GM21423 (cell line): Measurements from ENCODE around the gene CDH11.

ENCODE experiments used
- ATAC-seq: cut with Tn5 transposase; IDR thresholded peaks from one replicate; pipeline ENCODE4 v1.9.1; 2021; ENCODE audit warnings: mild to moderate bottlenecking, moderate library complexity; ENCODE audit not compliant: unreplicated experiment

CDH11 gene

GRCh38 chr16:65071433-65072311, 50.2 kb downstream of the CDH11 start:
- ATAC-seq = no peak

DNA sequence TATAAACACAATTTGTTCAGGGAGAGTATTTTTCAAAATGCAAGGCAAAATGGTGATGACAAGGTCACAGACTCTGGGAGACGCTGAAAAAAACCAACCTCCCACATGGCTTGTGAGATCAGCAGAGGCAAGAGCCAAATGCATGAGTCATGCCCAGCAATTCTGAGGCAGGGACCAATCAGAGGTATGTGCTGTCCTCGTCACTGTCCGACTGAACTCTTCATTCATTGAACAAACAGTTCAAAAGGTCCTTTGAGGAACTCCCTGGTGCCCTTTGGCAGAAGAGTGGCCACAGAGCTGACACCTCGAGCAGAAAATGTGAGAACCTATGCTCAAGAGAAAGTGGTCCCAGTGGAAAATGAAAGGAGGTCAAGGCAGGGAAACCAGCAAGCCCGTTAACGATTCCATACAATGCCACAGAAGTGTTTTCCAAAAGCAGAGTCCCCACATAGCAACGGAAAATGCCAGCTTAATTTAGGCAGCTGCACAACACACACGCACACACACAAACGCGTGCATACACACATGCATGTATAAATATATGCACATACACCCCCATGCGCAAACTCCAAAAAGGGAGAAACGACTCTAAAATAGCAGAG, 50.9 kb downstream of the CDH11 start:
- ATAC-seq = no peak

DNA sequence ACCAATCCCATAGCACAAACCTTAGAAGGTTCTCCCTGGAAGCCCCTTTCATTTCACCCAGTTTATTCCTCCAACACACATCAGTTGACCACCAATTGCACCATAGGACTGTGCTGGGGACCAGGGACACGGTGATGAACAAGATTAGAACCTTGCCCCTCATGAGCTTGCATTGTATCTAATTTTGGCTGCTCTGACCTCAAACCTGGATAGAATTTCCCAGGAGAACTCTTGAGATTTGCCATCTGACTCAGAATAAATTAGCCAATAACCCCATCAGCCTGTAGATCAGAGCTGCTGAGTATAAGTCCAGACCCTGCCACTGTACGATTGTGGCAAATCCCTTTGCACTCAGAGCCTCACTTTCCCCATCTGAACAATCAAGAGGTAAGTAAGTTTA, 52.1 kb downstream of the CDH11 start:
- no peak for ATAC-seq

- no peak for ATAC-seq
Measured at GRCh38 chr16:65069065-65069464, 52.8 kb downstream of the CDH11 start.

DNA sequence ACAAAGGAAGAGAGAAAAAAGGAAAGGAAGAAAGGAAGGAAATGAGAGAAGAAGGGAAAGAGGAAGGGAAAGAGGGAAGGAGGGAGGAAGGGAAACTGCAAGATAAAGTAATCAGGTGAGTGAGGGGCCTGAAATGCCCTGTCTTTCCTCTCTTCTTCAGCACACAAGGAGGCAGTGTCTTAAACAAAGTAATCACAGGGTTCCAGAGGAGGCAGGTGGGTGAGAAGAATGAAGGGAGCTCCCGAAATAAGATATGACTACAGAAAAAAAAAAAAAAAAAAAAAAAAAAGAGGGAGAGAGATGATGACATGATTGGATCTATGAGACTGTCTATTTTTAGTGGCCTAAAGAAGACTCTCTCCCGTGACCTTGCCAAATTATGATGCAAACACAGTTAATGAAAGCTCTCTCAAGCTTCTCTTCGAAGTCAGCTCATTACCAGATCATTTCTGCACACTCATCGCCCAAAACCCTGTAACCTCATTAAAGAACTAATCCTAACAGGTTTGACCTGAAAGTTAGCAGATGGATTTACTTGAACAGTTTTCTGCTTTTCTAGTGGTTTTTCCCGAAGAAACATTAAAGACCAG, 53.6 kb downstream of the CDH11 start:
- no peak for ATAC-seq

DNA sequence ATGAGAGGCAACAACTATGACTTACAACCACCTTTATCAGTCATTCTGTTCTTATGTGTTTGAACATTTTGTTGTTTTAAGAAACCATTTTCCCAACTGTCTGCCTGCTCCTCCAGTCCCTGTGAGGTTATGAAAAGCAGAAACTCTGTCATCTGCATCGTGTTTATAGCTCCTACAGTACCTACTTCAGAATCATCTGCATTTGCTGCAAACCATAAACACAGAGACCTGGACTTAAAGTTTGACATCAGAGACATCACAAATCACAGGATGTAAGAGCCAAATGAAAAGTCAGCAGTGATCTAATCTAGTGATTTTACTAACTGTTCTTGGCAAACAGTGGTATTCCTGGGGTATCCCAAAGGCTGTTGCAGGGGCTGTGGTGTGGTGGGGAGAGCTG, 55.2 kb downstream of the CDH11 start:
- no peak for ATAC-seq

- no peak for ATAC-seq
Measured at GRCh38 chr16:65065031-65065430, 56.8 kb downstream of the CDH11 start.

DNA sequence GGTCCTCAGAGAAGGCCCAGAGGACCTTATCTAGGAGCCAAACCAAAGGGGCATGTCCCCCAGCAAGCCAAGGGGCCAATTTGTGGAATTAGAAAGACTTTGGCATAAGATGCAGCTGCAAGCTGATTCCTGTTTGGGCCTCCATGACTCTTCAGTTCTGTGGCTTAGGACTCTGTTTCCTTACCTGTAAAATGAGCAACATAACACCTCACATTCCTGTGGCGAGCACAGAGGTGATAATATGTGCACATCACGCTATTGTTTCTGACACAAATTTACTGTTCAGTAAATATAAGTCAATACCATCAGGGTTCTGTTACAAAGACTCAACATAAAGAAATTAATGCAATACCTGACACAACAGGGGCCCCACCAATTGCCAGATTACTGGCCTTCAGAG, 57.7 kb downstream of the CDH11 start:
- no peak for ATAC-seq

GRCh38 chr16:65062736-65063583, 58.9 kb downstream of the CDH11 start:
- no peak for ATAC-seq

- ATAC-seq = no peak
Measured at GRCh38 chr16:65061935-65062518, 59.8 kb downstream of the CDH11 start.

GRCh38 chr16:65061263-65061662, 60.6 kb downstream of the CDH11 start:
- ATAC-seq = no peak

DNA sequence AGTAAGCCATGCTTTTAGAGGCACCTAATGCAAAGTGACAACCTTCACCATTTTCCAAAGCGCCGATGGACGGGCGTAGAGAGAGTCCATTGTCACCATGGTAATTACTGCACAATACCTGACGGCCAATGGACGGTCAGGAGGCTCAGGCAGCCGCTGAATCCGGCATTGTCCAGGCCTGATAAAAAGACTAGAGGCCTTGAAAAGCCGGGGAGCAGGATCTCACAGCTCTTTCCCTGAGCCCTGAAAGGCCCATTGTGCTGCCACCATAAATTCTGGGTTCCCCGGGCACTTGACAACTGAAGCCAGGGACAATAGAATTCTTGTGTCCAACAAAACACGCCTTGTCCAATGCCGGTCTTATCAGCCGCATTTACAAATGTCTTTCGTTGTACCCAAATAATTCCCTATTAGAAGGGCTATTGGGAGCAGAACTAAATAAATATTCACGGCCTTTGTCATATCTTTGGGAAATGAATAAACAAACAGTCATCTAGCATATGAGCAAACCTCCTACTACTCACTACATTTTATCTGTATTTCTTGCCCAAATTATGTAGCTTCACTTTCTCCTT, 62.4 kb downstream of the CDH11 start:
- ATAC-seq = no peak

DNA sequence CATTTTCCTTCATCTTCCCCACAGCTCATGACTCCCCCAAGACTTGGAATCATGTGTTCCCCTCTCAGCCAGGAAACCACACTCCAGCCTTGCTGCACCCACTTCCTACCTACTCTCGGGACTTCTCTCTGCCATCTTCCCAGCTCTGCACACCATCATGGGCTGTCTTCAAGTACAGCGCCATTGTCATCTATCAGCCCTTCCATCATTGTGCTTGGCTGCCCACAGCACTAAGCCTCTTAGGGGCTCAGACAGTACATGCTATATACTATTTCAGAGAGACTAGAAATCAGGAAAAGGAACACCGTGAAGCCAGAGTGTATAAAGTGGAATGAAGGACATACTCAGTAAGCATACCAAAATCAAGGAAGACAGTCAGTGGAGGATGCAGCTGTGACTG, 64.7 kb downstream of the CDH11 start:
- no peak for ATAC-seq

DNA sequence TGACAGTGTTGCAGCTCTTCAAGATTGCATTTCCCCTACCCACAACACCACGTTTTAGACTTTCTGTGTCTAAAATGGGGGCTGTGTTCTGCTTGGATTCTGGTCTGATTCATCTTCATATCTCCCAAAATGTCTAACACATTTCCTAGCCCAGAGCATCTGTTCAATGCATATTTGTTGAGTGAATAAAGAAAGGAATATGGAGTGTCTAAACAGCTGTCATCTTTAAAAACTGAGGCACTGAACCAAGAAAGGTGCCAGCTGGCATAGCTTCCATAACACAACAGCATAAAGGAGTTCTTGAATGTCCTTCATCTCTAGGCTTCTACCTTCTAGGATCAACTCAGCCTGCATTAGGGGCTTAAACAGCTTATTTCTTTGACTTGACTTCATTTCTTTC, 67.4 kb downstream of the CDH11 start:
- ATAC-seq = no peak

DNA sequence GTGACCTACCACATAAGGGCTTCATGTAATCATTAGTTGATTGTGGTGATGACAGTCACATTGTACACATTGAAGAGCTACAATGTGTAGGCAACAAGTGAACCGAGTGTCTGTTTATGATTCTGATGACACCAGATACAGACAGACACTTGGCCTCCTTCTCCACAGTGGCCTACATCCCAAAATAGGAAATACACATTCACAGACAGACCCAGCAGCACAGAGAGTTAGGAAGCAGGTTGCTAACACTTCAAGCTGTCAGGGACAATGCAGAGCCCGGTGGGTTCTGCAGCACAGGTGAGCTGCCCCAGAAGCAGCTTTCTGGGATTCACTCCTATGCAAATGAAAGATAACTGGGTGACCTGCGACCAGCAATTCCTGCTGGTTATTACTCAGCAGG, 72.2 kb downstream of the CDH11 start:
- no peak for ATAC-seq

GRCh38 chr16:65045961-65046360, 75.9 kb downstream of the CDH11 start:
- ATAC-seq = no peak

DNA sequence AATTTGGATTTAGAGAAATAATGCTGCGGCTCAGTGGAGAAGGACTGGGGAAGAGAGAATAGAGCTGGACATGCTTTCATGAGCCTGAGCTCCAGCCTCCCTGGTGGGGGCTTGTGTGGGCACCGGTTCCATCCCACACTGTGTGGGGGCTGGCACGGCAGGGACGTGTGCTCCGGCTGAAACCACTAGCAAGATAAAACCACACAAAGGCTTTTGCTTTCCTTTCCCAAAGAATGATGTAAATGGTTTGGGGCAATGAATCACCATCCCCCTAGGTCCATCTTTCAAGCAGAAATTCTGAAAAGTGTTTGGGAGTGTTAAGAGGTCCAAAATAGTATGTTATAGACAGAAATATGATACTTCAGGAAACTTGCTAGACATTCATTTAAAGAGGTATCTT, 77.0 kb downstream of the CDH11 start:
- no peak for ATAC-seq

- ATAC-seq = no peak
Measured at GRCh38 chr16:65044026-65044425, 77.8 kb downstream of the CDH11 start.

DNA sequence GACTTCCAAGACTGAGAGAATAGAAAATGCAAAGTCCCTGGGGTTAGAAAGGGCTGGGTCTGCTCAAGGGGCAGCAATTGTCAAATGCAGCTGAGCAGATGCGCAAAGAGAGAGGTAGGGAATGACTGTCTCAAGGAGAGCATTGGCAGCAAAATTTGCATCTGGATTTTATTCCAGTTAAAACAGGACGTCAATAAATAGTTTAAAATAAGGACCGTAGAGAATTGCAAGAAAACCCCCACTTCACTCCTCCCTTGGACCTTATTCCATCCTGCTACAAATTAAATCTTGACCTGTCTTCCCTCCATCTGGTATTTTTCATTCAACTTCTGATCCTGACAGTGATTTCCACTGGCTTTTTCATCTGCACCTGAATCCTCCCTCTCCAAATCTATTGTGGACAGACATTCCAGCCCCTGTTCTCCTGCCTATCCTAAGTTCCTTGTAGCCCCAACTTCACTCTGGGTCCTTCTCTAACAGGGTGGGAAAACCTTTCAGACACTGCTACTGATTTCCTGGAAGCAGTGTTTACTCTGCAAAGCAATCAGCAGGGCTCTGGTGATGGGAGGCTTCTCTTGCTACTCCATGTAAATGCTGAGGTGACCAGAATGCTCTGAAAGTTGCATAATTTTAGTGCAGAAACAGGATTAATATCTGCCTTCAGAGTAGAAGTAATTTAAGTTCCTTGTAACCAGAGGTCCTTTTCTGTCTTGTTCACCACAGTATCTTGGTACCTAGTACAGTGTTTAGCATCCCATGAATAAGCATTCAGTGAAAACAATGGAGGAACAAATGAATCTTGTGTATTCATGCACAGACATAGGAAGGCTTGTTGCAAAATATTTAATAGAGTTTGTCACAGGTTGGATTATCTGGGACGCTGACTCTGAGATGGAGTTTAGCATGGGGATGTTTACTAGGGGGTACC, 79.2 kb downstream of the CDH11 start:
- no peak for ATAC-seq
